H1 (cell line): ENCODE measurements around the gene VTN. TPM values are rescaled to one million over a fixed set of nuclear protein-coding genes. Genes with fewer than 3 reads are reported as not detected.

Experiments
- CTCF ChIA-PET: fragments of 300-600 bp; sonication (Branson Sonifier 250); formaldehyde crosslinking; loops from one replicate; lab custom pipeline; 2021; ENCODE audit not compliant: partially characterized antibody; lab: Charles Lee
- POLR2A ChIA-PET: fragments of 300-600 bp; sonication (Branson Sonifier 250); formaldehyde crosslinking; loops from one replicate; lab custom pipeline; 2021; ENCODE audit warnings: inconsistent platforms; ENCODE audit not compliant: partially characterized antibody; lab: Charles Lee
- DNase-seq, 2 experiments: peaks; one replicate each; pipeline versions ENCODE4 v3.0.0 to v3.0.0-alpha.2; 2010 to 2022; ENCODE audit warnings: low spot score in 2 of 2, low read depth in 1 of 2, mixed read lengths in 1 of 2
- FAIRE-seq: peaks from 2 replicates; lab custom pipeline; 2011; peaks lifted over from hg19 to GRCh38; lab: Jason Lieb, UNC
- H2AFZ ChIP-seq: 2 replicates; pipeline ENCODE4 v1.8.1; 2012; ENCODE audit warnings: low read length, inconsistent platforms
- H2AK5ac ChIP-seq: 2 replicates; pipeline ENCODE4 v1.6.1; 2013; ENCODE audit warnings: low read depth, low read length
- H2BK120ac ChIP-seq: replicated peaks from 2 replicates; pipeline ENCODE3; 2013; ENCODE audit warnings: low read depth, low read length, inconsistent platforms
- H2BK12ac ChIP-seq: 2 replicates; pipeline ENCODE4 v1.6.1; 2013; ENCODE audit warnings: low read depth, low read length
- H2BK15ac ChIP-seq: 2 replicates; pipeline ENCODE4 v1.6.1; 2013; ENCODE audit warnings: low read length
- H2BK20ac ChIP-seq: 2 replicates; pipeline ENCODE4 v1.6.1; 2013; ENCODE audit warnings: low read length
- H2BK5ac ChIP-seq: 2 replicates; pipeline ENCODE4 v1.6.1; 2013; ENCODE audit warnings: low read depth, low read length
- H3K14ac ChIP-seq: 2 replicates; pipeline ENCODE4 v1.6.1; 2013; ENCODE audit warnings: inconsistent platforms; ENCODE audit not compliant: insufficient read length
- H3K18ac ChIP-seq: 2 replicates; pipeline ENCODE4 v1.6.1; 2013; ENCODE audit warnings: low read length; ENCODE audit errors: extremely low read depth
- H3K23ac ChIP-seq: 2 replicates; pipeline ENCODE4 v1.6.1; 2013; ENCODE audit warnings: inconsistent platforms; ENCODE audit not compliant: insufficient read length
- H3K23me2 ChIP-seq: 2 replicates; pipeline ENCODE4 v1.6.1; 2013; ENCODE audit warnings: low read depth, low read length
- H3K27ac ChIP-seq: 2 replicates; pipeline ENCODE4 v1.6.1; 2011; ENCODE audit warnings: low read depth, low read length, inconsistent platforms
- H3K27me3 ChIP-seq, 4 experiments: replicated peaks in 1 of 4; 1 replicate in 1 of 4; 2 replicates in 3 of 4; pipeline versions ENCODE4 v1.6.1 to v1.8.1; 2011 to 2013; ENCODE audit warnings: low read length in 3 of 4, mild to moderate bottlenecking in 3 of 4, inconsistent platforms in 2 of 4, mixed read lengths in 2 of 4, moderate library complexity in 1 of 4; ENCODE audit not compliant: control insufficient read depth in 3 of 4, insufficient read depth in 3 of 4; ENCODE audit errors: extremely low read depth in 1 of 4
- H3K36me3 ChIP-seq, 4 experiments: 2 replicates each; pipeline versions ENCODE4 v1.6.1 to v1.8.1; 2011 to 2013; ENCODE audit warnings: mild to moderate bottlenecking in 4 of 4, low read length in 3 of 4, moderate library complexity in 2 of 4, control low read depth in 1 of 4, inconsistent platforms in 1 of 4; ENCODE audit not compliant: insufficient read depth in 4 of 4, control insufficient read depth in 2 of 4
- H3K4ac ChIP-seq: replicated peaks from 2 replicates; pipeline ENCODE3; 2013; ENCODE audit warnings: low read length, low read depth, mixed read lengths, inconsistent platforms; ENCODE audit not compliant: insufficient read length
- H3K4me1 ChIP-seq, 4 experiments: replicated peaks in 1 of 4; 1 replicate in 1 of 4; 2 replicates in 3 of 4; pipeline versions ENCODE4 v1.6.1 to v1.8.1; 2011 to 2013; ENCODE audit warnings: low read length in 3 of 4, inconsistent platforms in 2 of 4, mixed read lengths in 1 of 4; ENCODE audit not compliant: insufficient read depth in 4 of 4, control insufficient read depth in 3 of 4
- H3K4me2 ChIP-seq, 2 experiments: 2 replicates each; pipeline versions ENCODE4 v1.6.1 to v1.8.1; 2011 to 2013; ENCODE audit warnings: low read depth in 2 of 2, low read length in 2 of 2, control low read depth in 1 of 2, inconsistent platforms in 1 of 2, mild to moderate bottlenecking in 1 of 2; ENCODE audit not compliant: insufficient read depth in 1 of 2
- H3K4me3 ChIP-seq, 4 experiments: fragments of 200-600, 300-600 bp in 1 of 4; sonication (generic), shearing (Covaris generic), sonication (Bioruptor Twin) in 1 of 4; 2 replicates each; pipeline versions ENCODE4 v1.5.1 to v1.8.1; 2011 to 2016; ENCODE audit warnings: low read length in 4 of 4, low read depth in 3 of 4, control low read depth in 2 of 4, inconsistent platforms in 2 of 4, mild to moderate bottlenecking in 2 of 4, mixed read lengths in 1 of 4, moderate library complexity in 1 of 4; ENCODE audit not compliant: insufficient read depth in 2 of 4; ENCODE audit errors: extremely low read depth in 1 of 4
- H3K56ac ChIP-seq: replicated peaks from 2 replicates; pipeline ENCODE3; 2013; ENCODE audit warnings: low read depth, mild to moderate bottlenecking, mixed read lengths, low read length, inconsistent platforms; ENCODE audit not compliant: insufficient read length
- H3K79me1 ChIP-seq: 2 replicates; pipeline ENCODE4 v1.6.1; 2013; ENCODE audit warnings: low read depth, low read length, control low read depth
- H3K79me2 ChIP-seq, 2 experiments: 2 replicates each; pipeline versions ENCODE4 v1.6.1 to v1.8.1; 2012 to 2013; ENCODE audit warnings: low read length in 2 of 2, mild to moderate bottlenecking in 2 of 2, inconsistent platforms in 1 of 2; ENCODE audit not compliant: insufficient read depth in 2 of 2, control insufficient read depth in 1 of 2
- H3K9ac ChIP-seq, 4 experiments: replicated peaks in 1 of 4; 1 replicate in 1 of 4; 2 replicates in 3 of 4; pipeline versions ENCODE4 v1.6.1 to v1.8.1; 2011 to 2013; ENCODE audit warnings: low read depth in 3 of 4, low read length in 3 of 4, control low read depth in 2 of 4, mild to moderate bottlenecking in 2 of 4, moderate library complexity in 2 of 4, inconsistent platforms in 1 of 4; ENCODE audit errors: extremely low read depth in 1 of 4
- H3K9me3 ChIP-seq, 2 experiments: 2 replicates each; pipeline versions ENCODE4 v1.6.1 to v1.8.1; 2012 to 2013; ENCODE audit warnings: mild to moderate bottlenecking in 2 of 2, moderate library complexity in 2 of 2, control low read depth in 1 of 2, inconsistent platforms in 1 of 2, low read depth in 1 of 2, low read length in 1 of 2, mixed read lengths in 1 of 2; ENCODE audit not compliant: insufficient read depth in 2 of 2
- H4K20me1 ChIP-seq, 2 experiments: replicated peaks in 1 of 2; 2 replicates each; pipeline versions ENCODE3 to v1.8.1; 2011 to 2013; ENCODE audit warnings: inconsistent platforms in 2 of 2, low read length in 2 of 2, mild to moderate bottlenecking in 1 of 2; ENCODE audit not compliant: insufficient read depth in 2 of 2, control insufficient read depth in 1 of 2
- H4K5ac ChIP-seq: 2 replicates; pipeline ENCODE4 v1.6.1; 2013; ENCODE audit warnings: low read length, low read depth, mixed read lengths, inconsistent platforms; ENCODE audit not compliant: insufficient read length
- H4K8ac ChIP-seq: 2 replicates; pipeline ENCODE4 v1.8.0; 2013; ENCODE audit warnings: mild to moderate bottlenecking, moderate library complexity, low read length, inconsistent platforms; ENCODE audit not compliant: insufficient read depth; ENCODE audit errors: extremely low read depth
- H4K91ac ChIP-seq: replicated peaks from 2 replicates; pipeline ENCODE3; 2013; ENCODE audit warnings: low read length, mixed read lengths, inconsistent platforms; ENCODE audit not compliant: insufficient read length
- PHF8 ChIP-seq: fragments of 200-600 bp; sonication (generic); conservative IDR thresholded peaks from 2 replicates; pipeline ENCODE4 v1.7.1; 2012; ENCODE audit warnings: low read depth, mild to moderate bottlenecking, inconsistent platforms, low read length, moderate library complexity
- RXRA ChIP-seq: IDR thresholded peaks from 2 replicates; pipeline ENCODE4 v1.6.1; 2011; ENCODE audit warnings: low read depth, mild to moderate bottlenecking, low read length, moderate library complexity; ENCODE audit not compliant: insufficient read depth
- SIRT6 ChIP-seq: IDR thresholded peaks from one replicate; pipeline ENCODE4 v1.7.1; 2012; ENCODE audit warnings: low read length, inconsistent platforms
- WGBS, 2 experiments: shearing (Covaris generic) in 1 of 2; methylation state at CpG; one replicate each; pipeline versions ENCODE4 v1.1.6 to v1.1.7; 2013 to 2015; ENCODE audit warnings: low lambda C conversion rate in 2 of 2, mixed read lengths in 2 of 2, inconsistent platforms in 1 of 2, low coverage in 1 of 2, missing lambda C conversion rate in 1 of 2; ENCODE audit not compliant: insufficient replicate concordance in 2 of 2, insufficient coverage in 1 of 2, insufficient read length in 1 of 2; ENCODE audit errors: extremely low coverage in 1 of 2, missing lambda C conversion rate in 1 of 2; 5-methylcytosine and 5-hydroxymethylcytosine counted together
- polyA plus RNA-seq, 7 experiments: library from polyadenylated mRNA; depleted of rRNA in 3 of 7; stranded (reverse) in 5 of 7; unstranded in 2 of 7; fragments of >200 nt in 5 of 7; fragments of 200-250 nt in 2 of 7; gene quantifications; 1 replicate in 5 of 7; 2 replicates in 1 of 7; 4 replicates in 1 of 7; pipeline versions ENCODE4 v1.2.1 to v1.2.3, GENCODE V29; 2011 to 2013; ENCODE audit warnings: missing spikeins in 2 of 7, mixed read lengths in 2 of 7
- total RNA-seq: library from RNA; stranded (reverse); fragmentation: NEBNext Ultra II Directional; extraction: Animal tissue kit (Norgen Biotek cat#: 25700); gene quantifications from 2 replicates; pipeline ENCODE4 v1.2.1, GENCODE V29; 2021
- TF ChIP-seq, protein P1 (sequence below): IDR thresholded peaks from 2 replicates; pipeline ENCODE4 v1.6.1; 2012; ENCODE audit warnings: inconsistent platforms

VTN gene
- total and polyA plus RNA-seq, 2 of the 8 experiments (the other 6 are each of a cell fraction or from before 2014, with no cell fraction given), result 0.18 TPM; not detected in 1

DNA sequence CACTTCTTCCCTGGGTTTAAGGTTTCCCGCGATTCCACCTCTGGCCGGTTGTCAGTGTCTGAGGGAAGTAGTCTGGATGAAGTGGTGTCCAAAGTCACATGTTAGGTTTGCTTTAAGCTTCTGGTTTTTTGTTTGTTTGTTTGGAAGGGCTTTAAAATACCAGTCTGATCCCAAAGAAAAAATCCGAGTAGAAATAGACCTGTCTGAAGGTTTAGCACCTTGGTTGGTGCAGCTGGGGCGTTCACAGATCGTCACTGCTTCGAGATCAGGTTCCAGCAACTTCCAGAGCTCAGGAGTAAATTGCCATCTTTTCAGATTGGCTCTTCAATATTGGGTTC, 50.5 kb downstream of the VTN start:
- Histone ChIP-seq H3K18ac (no peak overlapping the region; the same call in 1 of the 2 replicates), H3K23me2 (peaks cover 11% of the 10 kb centered on the region), H3K56ac (peak overlapping the region; percentile 49), H2BK5ac (no peak overlapping the region), H3K79me1 (no peaks in the 10 kb centered on the region), H3K9me3 (no peaks in the 10 kb centered on the region), H3K9ac (peak overlapping the region; percentile 75 to 85 (median 82)), H3K36me3 (peaks cover 0 to 4% (median 0%) of the 10 kb centered on the region in 4 experiments; a peak in 3 of 8 replicates), H2AFZ (no peak overlapping the region), H4K5ac (no peak overlapping the region), H4K20me1 (peaks cover 3 to 12% of the 10 kb centered on the region in 2 experiments), H2BK120ac (no peak overlapping the region), H4K91ac (no peak overlapping the region), H3K4me3 (peak overlapping the region; percentile 63 to 90 (median 70)), H3K4ac (no peak overlapping the region), H3K4me1 (peaks cover 7 to 26% (median 13%) of the 10 kb centered on the region in 4 experiments), H3K14ac (no peak overlapping the region), H3K79me2 (peaks cover 34 to 56% of the 10 kb centered on the region in 2 experiments), H2BK20ac (no peak overlapping the region), H3K23ac (no peak overlapping the region), H2BK12ac (no peak overlapping the region), H2AK5ac (no peak overlapping the region), H3K27ac (peak overlapping the region; percentile 56; the same call in 1 of the 2 replicates), H2BK15ac (no peak overlapping the region), H3K27me3 (peaks cover 0 to 3% (median 0%) of the 10 kb centered on the region in 4 experiments; a peak in 1 of 7 replicates), H3K4me2 (peak overlapping the region; percentile 81 to 99), H4K8ac (no peak overlapping the region)
- FAIRE-seq, result no peak
- WGBS, 2 experiments, result 4% methylated on average over 7 of the region's 7 CpGs; no CpG with 5 or more reads in 1 of the 2 experiments
- no peak for DNase-seq
- ChIA-PET POLR2A (interaction anchor here (0.8 to 4.1 kb wide), 13 partner anchors 9 to 514 kb away, joined by 3 to 30 read pairs (median 5); partner anchors contain the start of genes IFT20, POLDIP2 and TNFAIP1), CTCF (interaction anchor here (0.6 to 1.9 kb wide), 8 partner anchors 10 to 250 kb away, joined by 3 to 7 read pairs (median 3); partner anchors contain the start of genes IFT20 and TNFAIP1)
- TF ChIP-seq, protein P1, sequence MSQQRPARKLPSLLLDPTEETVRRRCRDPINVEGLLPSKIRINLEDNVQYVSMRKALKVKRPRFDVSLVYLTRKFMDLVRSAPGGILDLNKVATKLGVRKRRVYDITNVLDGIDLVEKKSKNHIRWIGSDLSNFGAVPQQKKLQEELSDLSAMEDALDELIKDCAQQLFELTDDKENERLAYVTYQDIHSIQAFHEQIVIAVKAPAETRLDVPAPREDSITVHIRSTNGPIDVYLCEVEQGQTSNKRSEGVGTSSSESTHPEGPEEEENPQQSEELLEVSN, result no peak
- TF ChIP-seq PHF8 (no peak), RXRA (no peak), SIRT6 (no peak)
